ENCODE data around the gene KCNG2. TPM values are rescaled to one million over a fixed set of nuclear protein-coding genes. Genes with fewer than 3 reads are reported as not detected.

KCNG2 gene
- total and polyA plus RNA-seq, 9 of the 15 experiments (the other 6 are each of a cell fraction or from before 2014, with no cell fraction given): not detected

- no peak for TF ChIP-seq TAF1 (IDR thresholded peaks at IDR 0.05; ENCODE audit: control insufficient read depth, extremely low read depth, insufficient read depth, low read length, severe bottlenecking)
- no peak for TF ChIP-seq GMEB1 (CRISPR knock-in tag; IDR thresholded peaks at IDR 0.05)
- TF ChIP-seq STAT6 (CRISPR knock-in tag; IDR thresholded peaks at IDR 0.05): no peak
- no peak for TF ChIP-seq STAT5A (IDR thresholded peaks at IDR 0.05; ENCODE audit: borderline replicate concordance, low read length)
These were observed 44.2 kb downstream of the KCNG2 start (continued) for GRCh38 chr18:79841936-79842335.

GRCh38 chr18:79844999-79845563 lies 47.3 kb downstream of the KCNG2 start:
- no peak overlapping the region for H2AFZ ChIP-seq (ENCODE audit: low read depth, low read length)
- H4K20me1 ChIP-seq (replicated peaks; ENCODE audit: control insufficient read depth, insufficient read depth, low read length): no peaks in the 10 kb centered on the region
- 0% methylated on average over 10 of the region's 10 CpGs for WGBS (ENCODE audit: insufficient coverage, low coverage, missing lambda C conversion rate)
- CTCF ChIA-PET (ENCODE audit: low intra/inter-chr PET ratio): no interaction called here
- H3K27ac ChIP-seq (ENCODE audit: extremely low read depth, low read depth, low read length): no peak overlapping the region
- H3K4me3 ChIP-seq: no peak overlapping the region
- no peaks in the 10 kb centered on the region for H3K9me3 ChIP-seq (replicated peaks; ENCODE audit: control insufficient read depth, insufficient read depth, low read depth, low read length)
- no peaks in the 10 kb centered on the region for H3K9me1 ChIP-seq (ENCODE audit: control insufficient read depth, insufficient read depth, low read length)
- DNase-seq (ENCODE audit: extremely low read depth in 1 of 4, low spot score in 3 of 4) (no peak), FAIRE-seq (no peak), ATAC-seq (no peak)
- no TSS peak for BruUV-seq (replicated peaks)
- in situ Hi-C loops (cut with MboI) (no loop called here), intact Hi-C loops (cut with micrococcal nuclease) (no loop called here)
- no peak overlapping the region for H3K4me2 ChIP-seq (ENCODE audit: insufficient read depth, low read length)
- H3K4me1 ChIP-seq (replicated peaks in 1 of 2; ENCODE audit: control insufficient read depth in 2 of 2, insufficient read depth in 2 of 2, low read length in 2 of 2): peaks cover 0 to 18% of the 10 kb centered on the region in 2 experiments; a peak in 1 of 5 replicates
- peaks cover 17 to 35% of the 10 kb centered on the region in 2 experiments for H3K27me3 ChIP-seq (ENCODE audit: control insufficient read depth in 2 of 2, insufficient read depth in 2 of 2, low read length in 2 of 2)
- no peak overlapping the region for H3K9ac ChIP-seq (ENCODE audit: insufficient read depth in 1 of 2, low read depth in 2 of 2, low read length in 2 of 2)
- no peaks in the 10 kb centered on the region for H3K36me3 ChIP-seq (ENCODE audit: control insufficient read depth, insufficient read depth, low read length)
- TF ChIP-seq EGR1 (conservative IDR thresholded peaks at IDR 0.05) (no peak), ERF (CRISPR knock-in tag; IDR thresholded peaks at IDR 0.05) (no peak), ZMIZ1 (IDR thresholded peaks at IDR 0.05; ENCODE audit: low read depth in 2 of 2, low read length in 2 of 2) (no peak), TBP (optimal IDR thresholded peaks at IDR 0.05; ENCODE audit: low read depth, low read length) (no peak), NEUROD1 (IDR thresholded peaks at IDR 0.05; ENCODE audit: borderline replicate concordance, low read depth, low read length, partially characterized antibody) (no peak), ELF2 (CRISPR knock-in tag; IDR thresholded peaks at IDR 0.05) (no peak)
- POLR2A ChIA-PET: no interaction called here
- no peaks in the 10 kb centered on the region for H3K79me2 ChIP-seq (ENCODE audit: control insufficient read depth, insufficient read depth, low read length)

Data from K562 (cell line).